OCI-LY1 (cell line): ENCODE data around the gene TMEM184B.

ENCODE experiments used
- H2AFZ ChIP-seq: fragments of 200-600 bp; sonication (generic), shearing (Covaris generic); 2 replicates; pipeline ENCODE4 v1.6.0; 2014; ENCODE audit warnings: antibody characterized with exemption, mild to moderate bottlenecking, low read length
- H3F3A ChIP-seq: fragments of 200-600 bp; sonication (generic), shearing (Covaris generic); 2 replicates; pipeline ENCODE4 v1.6.0; 2014; ENCODE audit warnings: mild to moderate bottlenecking, antibody characterized with exemption, low read length, moderate library complexity; ENCODE audit not compliant: insufficient read depth
- H3K27ac ChIP-seq: fragments of 200-600 bp; sonication (generic); 2 replicates; pipeline ENCODE4 v1.5.1; 2014; ENCODE audit warnings: low read length, mixed run types, mild to moderate bottlenecking, low read depth; ENCODE audit not compliant: poor library complexity, severe bottlenecking
- H3K27me3 ChIP-seq: fragments of 200-600 bp; sonication (generic); 2 replicates; pipeline ENCODE4 v1.6.0; 2014; ENCODE audit warnings: antibody characterized with exemption, mild to moderate bottlenecking, low read length, moderate library complexity; ENCODE audit not compliant: insufficient read depth
- H3K36me3 ChIP-seq: fragments of 200-600 bp; sonication (generic); 2 replicates; pipeline ENCODE4 v1.6.1; 2014; ENCODE audit warnings: mild to moderate bottlenecking, antibody characterized with exemption, low read length, moderate library complexity, mixed read lengths; ENCODE audit not compliant: insufficient read depth
- H3K4me1 ChIP-seq: fragments of 200-600 bp; sonication (generic); 2 replicates; pipeline ENCODE4 v1.5.1; 2014; ENCODE audit warnings: mild to moderate bottlenecking, low read length, moderate library complexity; ENCODE audit not compliant: insufficient read depth, severe bottlenecking
- H3K4me2 ChIP-seq: fragments of 200-600 bp; sonication (generic), shearing (Covaris generic); 2 replicates; pipeline ENCODE4 v1.6.1; 2014; ENCODE audit warnings: low read length
- H3K4me3 ChIP-seq: fragments of 200-600 bp; sonication (generic); 2 replicates; pipeline ENCODE4 v1.5.1; 2014; ENCODE audit warnings: low read length, low read depth, mild to moderate bottlenecking, mixed read lengths; ENCODE audit not compliant: poor library complexity, severe bottlenecking
- H3K79me2 ChIP-seq: fragments of 200-600 bp; shearing (Covaris generic); 2 replicates; pipeline ENCODE4 v1.6.1; 2016; ENCODE audit warnings: mixed run types, low read length, mixed read lengths; ENCODE audit not compliant: insufficient read depth
- H3K9ac ChIP-seq: fragments of 200-600 bp; sonication (generic), shearing (Covaris generic); 2 replicates; pipeline ENCODE4 v1.6.1; 2014; ENCODE audit warnings: mild to moderate bottlenecking, low read length, mixed read lengths
- H3K9me2 ChIP-seq: fragments of 200-600 bp; sonication (generic), shearing (Covaris generic); 2 replicates; pipeline ENCODE4 v1.6.1; 2014; ENCODE audit warnings: low read depth, mild to moderate bottlenecking, low read length, mixed read lengths
- H3K9me3 ChIP-seq: fragments of 200-600 bp; shearing (Covaris generic); 2 replicates; pipeline ENCODE4 v1.6.1; 2014; ENCODE audit warnings: low read length, mixed read lengths
- H4K20me1 ChIP-seq: fragments of 200-600 bp; sonication (generic), shearing (Covaris generic); 2 replicates; pipeline ENCODE4 v1.6.0; 2016; ENCODE audit warnings: mild to moderate bottlenecking, low read length; ENCODE audit not compliant: insufficient read depth
- EZH2 ChIP-seq: fragments of 200-600 bp; sonication (generic), shearing (Covaris generic); IDR thresholded peaks from 2 replicates; pipeline ENCODE4 v1.8.0; 2017; ENCODE audit warnings: borderline replicate concordance, mixed run types, mild to moderate bottlenecking, antibody characterized with exemption, low read length, moderate library complexity, mixed read lengths
- TF ChIP-seq, protein P1 (sequence below): fragments of 200-600 bp; sonication (generic), shearing (Covaris generic); IDR thresholded peaks from 2 replicates; pipeline ENCODE4 v1.5.1; 2017; ENCODE audit warnings: mild to moderate bottlenecking, antibody characterized with exemption, low read length, moderate library complexity, mixed read lengths

TMEM184B gene

DNA sequence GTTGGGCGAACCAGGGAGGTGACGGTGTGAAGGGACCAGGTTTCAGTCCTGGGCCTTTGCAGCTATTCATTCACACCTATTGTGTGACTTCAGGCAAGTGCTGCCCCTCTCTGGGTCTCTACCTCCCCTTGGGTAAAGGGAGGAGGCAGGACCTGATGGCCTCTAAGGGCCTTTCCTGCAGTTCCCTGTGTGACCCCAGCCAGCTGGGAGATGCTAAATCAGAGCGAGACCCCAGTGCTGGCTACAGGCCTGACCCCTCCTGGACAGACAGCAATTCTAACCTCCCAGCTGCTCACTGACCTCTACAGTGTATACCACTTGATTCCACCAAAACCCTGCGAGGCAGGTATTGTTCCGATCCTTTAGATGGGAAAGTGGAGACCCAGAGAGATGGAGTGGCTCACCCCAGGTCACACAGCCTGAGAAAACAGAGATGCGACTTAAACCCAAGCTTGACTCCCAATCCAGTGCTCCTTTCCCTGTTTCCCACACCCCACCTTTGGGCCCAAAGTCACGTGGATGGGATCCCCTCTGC, 64.8 kb downstream of the TMEM184B start:
- no peak overlapping the region for H3K27ac ChIP-seq
- peaks cover 4% of the 10 kb centered on the region for H3K4me1 ChIP-seq
- TF ChIP-seq, protein P1, sequence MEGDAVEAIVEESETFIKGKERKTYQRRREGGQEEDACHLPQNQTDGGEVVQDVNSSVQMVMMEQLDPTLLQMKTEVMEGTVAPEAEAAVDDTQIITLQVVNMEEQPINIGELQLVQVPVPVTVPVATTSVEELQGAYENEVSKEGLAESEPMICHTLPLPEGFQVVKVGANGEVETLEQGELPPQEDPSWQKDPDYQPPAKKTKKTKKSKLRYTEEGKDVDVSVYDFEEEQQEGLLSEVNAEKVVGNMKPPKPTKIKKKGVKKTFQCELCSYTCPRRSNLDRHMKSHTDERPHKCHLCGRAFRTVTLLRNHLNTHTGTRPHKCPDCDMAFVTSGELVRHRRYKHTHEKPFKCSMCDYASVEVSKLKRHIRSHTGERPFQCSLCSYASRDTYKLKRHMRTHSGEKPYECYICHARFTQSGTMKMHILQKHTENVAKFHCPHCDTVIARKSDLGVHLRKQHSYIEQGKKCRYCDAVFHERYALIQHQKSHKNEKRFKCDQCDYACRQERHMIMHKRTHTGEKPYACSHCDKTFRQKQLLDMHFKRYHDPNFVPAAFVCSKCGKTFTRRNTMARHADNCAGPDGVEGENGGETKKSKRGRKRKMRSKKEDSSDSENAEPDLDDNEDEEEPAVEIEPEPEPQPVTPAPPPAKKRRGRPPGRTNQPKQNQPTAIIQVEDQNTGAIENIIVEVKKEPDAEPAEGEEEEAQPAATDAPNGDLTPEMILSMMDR: no peak
- TF ChIP-seq EZH2: no peak
- H3K27me3 ChIP-seq: no peaks in the 10 kb centered on the region; the same call in 1 of the 2 replicates
- no peak overlapping the region for H2AFZ ChIP-seq
- no peaks in the 10 kb centered on the region for H3K79me2 ChIP-seq
- H3K9me2 ChIP-seq: no peaks in the 10 kb centered on the region
- H3K36me3 ChIP-seq: no peaks in the 10 kb centered on the region
- H4K20me1 ChIP-seq: no peaks in the 10 kb centered on the region
- no peak overlapping the region for H3K4me2 ChIP-seq
- no peaks in the 10 kb centered on the region for H3K9me3 ChIP-seq
- no peak overlapping the region for H3K4me3 ChIP-seq
- H3K9ac ChIP-seq: no peak overlapping the region
- H3F3A ChIP-seq: no peaks in the 10 kb centered on the region

DNA sequence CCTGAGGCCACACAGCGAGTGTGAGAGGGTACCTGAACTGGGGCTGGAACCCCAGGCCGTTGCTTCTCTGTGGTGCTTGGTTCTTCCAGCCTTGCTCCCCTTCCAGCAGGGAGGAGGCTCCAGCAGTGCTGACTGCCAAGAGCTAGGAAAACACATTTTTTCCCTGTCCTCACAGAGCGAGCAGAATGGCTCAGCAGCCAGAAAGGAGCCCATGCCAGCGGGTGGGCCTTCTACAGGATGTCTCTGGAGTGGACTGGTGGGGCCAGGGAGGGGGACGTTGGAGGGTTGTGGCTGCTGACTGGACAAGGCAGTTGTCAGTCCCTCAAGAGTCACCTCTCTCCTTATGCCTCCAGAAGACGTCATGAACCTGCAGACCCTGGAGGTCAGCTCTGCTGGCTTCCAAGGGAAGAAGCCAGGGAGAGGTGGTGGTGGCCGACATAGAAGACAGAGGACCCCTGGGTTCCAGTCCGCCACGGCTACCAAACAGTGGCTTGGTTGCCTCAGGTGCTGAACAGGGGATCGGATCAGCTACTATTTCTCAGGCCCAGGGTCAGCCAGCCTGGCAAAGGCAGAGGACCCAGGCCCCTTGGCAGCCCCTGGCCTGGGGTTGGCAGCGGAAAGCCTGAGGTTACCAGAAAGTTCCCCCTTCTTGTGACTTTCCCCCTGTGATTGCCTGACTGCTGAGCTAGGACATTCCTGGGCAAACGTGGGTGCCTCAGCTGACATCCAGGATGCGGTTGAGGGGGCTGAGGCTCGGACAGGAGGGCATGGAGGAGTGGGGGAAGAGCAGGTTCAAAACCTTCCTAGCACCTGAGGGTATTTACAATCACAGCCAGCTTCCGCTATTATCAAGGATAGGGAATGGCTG, 67.3 kb downstream of the TMEM184B start:
- no peaks in the 10 kb centered on the region for H3K9me2 ChIP-seq
- no peak overlapping the region for H3K27ac ChIP-seq
- no peaks in the 10 kb centered on the region for H3F3A ChIP-seq
- TF ChIP-seq, protein P1: no peak
- TF ChIP-seq EZH2: no peak
- no peak overlapping the region for H3K9ac ChIP-seq
- peaks cover 18% of the 10 kb centered on the region for H3K4me1 ChIP-seq
- H3K79me2 ChIP-seq: no peaks in the 10 kb centered on the region
- H2AFZ ChIP-seq: no peak overlapping the region
- H3K9me3 ChIP-seq: no peaks in the 10 kb centered on the region
- no peaks in the 10 kb centered on the region for H3K27me3 ChIP-seq
- no peak overlapping the region for H3K4me2 ChIP-seq
- H4K20me1 ChIP-seq: no peaks in the 10 kb centered on the region
- no peaks in the 10 kb centered on the region for H3K36me3 ChIP-seq
- H3K4me3 ChIP-seq: no peak overlapping the region

DNA sequence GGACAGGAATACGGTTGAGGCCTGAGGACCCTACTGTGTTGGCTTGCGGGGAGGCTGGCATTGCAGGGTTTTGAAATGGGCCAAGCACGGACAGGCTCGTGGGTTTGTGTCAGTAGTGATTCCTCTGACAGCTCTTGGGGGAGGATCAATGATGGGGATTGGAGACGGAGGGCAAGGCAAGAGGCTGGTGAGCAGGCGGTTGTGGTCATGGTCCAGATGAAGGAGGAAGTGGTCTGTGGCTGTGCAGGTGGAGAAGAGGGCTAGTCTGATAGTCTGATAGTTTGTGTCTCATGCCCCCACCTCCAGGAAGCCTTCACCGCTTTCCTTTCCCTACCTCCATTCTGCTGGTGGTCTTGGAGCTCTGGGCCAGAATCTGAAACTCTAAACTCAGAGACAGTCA, 68.0 kb downstream of the TMEM184B start:
- Histone ChIP-seq H3K9me2 (no peaks in the 10 kb centered on the region), H3F3A (no peaks in the 10 kb centered on the region), H3K9me3 (no peaks in the 10 kb centered on the region), H4K20me1 (no peaks in the 10 kb centered on the region), H3K4me2 (no peak overlapping the region), H2AFZ (no peak overlapping the region), H3K27ac (no peak overlapping the region), H3K4me3 (no peak overlapping the region), H3K27me3 (no peaks in the 10 kb centered on the region), H3K36me3 (no peaks in the 10 kb centered on the region), H3K4me1 (peaks cover 19% of the 10 kb centered on the region), H3K79me2 (no peaks in the 10 kb centered on the region), H3K9ac (no peak overlapping the region)
- TF ChIP-seq, protein P1: no peak
- no peak for TF ChIP-seq EZH2
